GM18502 (cell line): ENCODE measurements around the gene NRIP3.
"Not testable (repeated sequence)": the region's sequence is repeated elsewhere in the genome, so short reads cannot be mapped to it uniquely, and the experiment has no call there.

ENCODE experiments used
- ATAC-seq: cut with Tn5 transposase; IDR thresholded peaks from one replicate; pipeline ENCODE4 v1.9.1; 2021; ENCODE audit warnings: mild to moderate bottlenecking; ENCODE audit not compliant: unreplicated experiment, poor library complexity

Gene NRIP3

GRCh38 chr11:9017773-9018172, 14.0 kb upstream of the NRIP3 start:
- ATAC-seq: no peak

GRCh38 chr11:9016916-9017642, 13.3 kb upstream of the NRIP3 start:
- ATAC-seq: no peak

GRCh38 chr11:9015677-9016076, 11.9 kb upstream of the NRIP3 start:
- peak; percentile 81 for ATAC-seq

GRCh38 chr11:9014826-9015225, 11.0 kb upstream of the NRIP3 start:
- no peak for ATAC-seq

- ATAC-seq: no peak
Measured at GRCh38 chr11:9013373-9013772, 9.6 kb upstream of the NRIP3 start.

GRCh38 chr11:9009538-9009937, 5.7 kb upstream of the NRIP3 start:
- not testable (repeated sequence) for ATAC-seq

- no peak for ATAC-seq
Measured at GRCh38 chr11:9008661-9009060, 4.9 kb upstream of the NRIP3 start.

- ATAC-seq: no peak
Measured at GRCh38 chr11:9008011-9008550, 4.3 kb upstream of the NRIP3 start.

- no peak for ATAC-seq
Measured at GRCh38 chr11:9005087-9005486, 1.3 kb upstream of the NRIP3 start.

GRCh38 chr11:9004183-9004926, 554 bp upstream of the NRIP3 start:
- peak; percentile 8 for ATAC-seq

GRCh38 chr11:9002920-9003572, 755 bp downstream of the NRIP3 start:
- ATAC-seq: peak; percentile 20

GRCh38 chr11:9001736-9002135, 2.1 kb downstream of the NRIP3 start:
- no peak for ATAC-seq

GRCh38 chr11:8998017-8998416, 5.8 kb downstream of the NRIP3 start:
- ATAC-seq: no peak

- ATAC-seq: no peak
Measured at GRCh38 chr11:8997451-8997850, 6.3 kb downstream of the NRIP3 start.

- no peak for ATAC-seq
Measured at GRCh38 chr11:8989453-8989852, 14.3 kb downstream of the NRIP3 start.

- no peak for ATAC-seq
Measured at GRCh38 chr11:8988329-8989234, 15.2 kb downstream of the NRIP3 start.

- no peak for ATAC-seq
Measured at GRCh38 chr11:8987446-8987845, 16.4 kb downstream of the NRIP3 start.

- ATAC-seq: not testable (repeated sequence)
Measured at GRCh38 chr11:8986772-8987171, 17.0 kb downstream of the NRIP3 start.

GRCh38 chr11:8985462-8985861, 18.3 kb downstream of the NRIP3 start:
- no peak for ATAC-seq

GRCh38 chr11:8983552-8983951, 20.2 kb downstream of the NRIP3 start:
- no peak for ATAC-seq
